ENCODE results near the gene TCF20. TPM values are rescaled to one million over a fixed set of nuclear protein-coding genes. Genes with fewer than 3 reads are reported as not detected.

TCF20 gene
- polyA plus RNA-seq, 3 donors, result 0.67 to 11.1 (median 0.99) TPM

DNA sequence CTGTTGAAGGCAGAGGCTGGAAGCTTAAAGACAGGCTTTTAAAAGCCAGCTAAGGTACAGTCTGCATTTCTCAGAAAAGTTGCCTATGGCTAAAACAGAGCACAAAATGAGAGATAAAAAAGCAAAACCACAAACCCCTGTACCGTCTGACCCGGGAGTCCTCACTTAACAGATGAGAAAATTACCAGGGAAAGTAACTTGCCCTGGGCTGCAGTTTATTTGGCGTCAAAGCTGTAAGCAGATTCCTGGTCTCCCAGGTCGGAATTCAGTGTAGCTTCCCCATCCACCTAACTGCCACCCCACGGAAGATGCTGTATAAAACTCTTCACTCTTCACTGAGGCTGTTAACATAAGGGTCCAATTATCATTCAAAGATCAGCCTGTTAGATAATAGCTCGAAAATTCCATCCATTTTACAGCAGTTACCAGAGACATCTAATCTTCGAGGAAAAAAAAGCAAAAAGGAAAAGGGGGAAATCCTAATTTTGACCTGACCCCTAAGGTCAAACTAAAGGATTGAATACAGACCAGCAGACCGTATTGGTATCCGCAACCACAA is 1.5 kb downstream of the TCF20 start:
- Mint-ChIP-seq H3K36me3 (peaks cover 5 to 6% of the 10 kb centered on the region in 2 donors), H3K9me3 (no peaks in the 10 kb centered on the region), H3K27me3 (ENCODE audit: low read depth in 3 of 3) (peaks cover 2 to 6% (median 4%) of the 10 kb centered on the region in 3 donors), H3K27ac (peak overlapping the region in 3 of 7 donors; percentile 28 to 75 (median 48)), H3K4me1 (peaks cover 34% of the 10 kb centered on the region), H3K4me3 (peak overlapping the region; percentile 77 to 94)
- no peaks in the 10 kb centered on the region for H3K36me3 ChIP-seq (replicated peaks in 1 of 2; ENCODE audit: control insufficient read depth in 1 of 2, insufficient read depth in 2 of 2, low read length in 2 of 2)
- 18% methylated on average over 8 of the region's 9 CpGs for WGBS (ENCODE audit: insufficient coverage)
- TF ChIP-seq, protein P1, sequence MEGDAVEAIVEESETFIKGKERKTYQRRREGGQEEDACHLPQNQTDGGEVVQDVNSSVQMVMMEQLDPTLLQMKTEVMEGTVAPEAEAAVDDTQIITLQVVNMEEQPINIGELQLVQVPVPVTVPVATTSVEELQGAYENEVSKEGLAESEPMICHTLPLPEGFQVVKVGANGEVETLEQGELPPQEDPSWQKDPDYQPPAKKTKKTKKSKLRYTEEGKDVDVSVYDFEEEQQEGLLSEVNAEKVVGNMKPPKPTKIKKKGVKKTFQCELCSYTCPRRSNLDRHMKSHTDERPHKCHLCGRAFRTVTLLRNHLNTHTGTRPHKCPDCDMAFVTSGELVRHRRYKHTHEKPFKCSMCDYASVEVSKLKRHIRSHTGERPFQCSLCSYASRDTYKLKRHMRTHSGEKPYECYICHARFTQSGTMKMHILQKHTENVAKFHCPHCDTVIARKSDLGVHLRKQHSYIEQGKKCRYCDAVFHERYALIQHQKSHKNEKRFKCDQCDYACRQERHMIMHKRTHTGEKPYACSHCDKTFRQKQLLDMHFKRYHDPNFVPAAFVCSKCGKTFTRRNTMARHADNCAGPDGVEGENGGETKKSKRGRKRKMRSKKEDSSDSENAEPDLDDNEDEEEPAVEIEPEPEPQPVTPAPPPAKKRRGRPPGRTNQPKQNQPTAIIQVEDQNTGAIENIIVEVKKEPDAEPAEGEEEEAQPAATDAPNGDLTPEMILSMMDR (IDR thresholded peaks at IDR 0.05), result no peak
- peaks cover 20 to 34% of the 10 kb centered on the region in 2 donors for H3K4me1 ChIP-seq (ENCODE audit: control insufficient read depth in 1 of 2, insufficient read depth in 2 of 2, low read length in 2 of 2)
- H3K79me2 ChIP-seq (ENCODE audit: insufficient read depth, low read length), result peaks cover 60% of the 10 kb centered on the region
- peak overlapping the region; percentile 91 for H3K9ac ChIP-seq (ENCODE audit: insufficient read depth, low read length, poor library complexity, severe bottlenecking)
- no peak for DNase-seq
- no peaks in the 10 kb centered on the region for H3K9me3 ChIP-seq (replicated peaks in 1 of 2; ENCODE audit: control insufficient read depth in 1 of 2, insufficient read depth in 1 of 2, low read length in 2 of 2)
- H3K27ac ChIP-seq (ENCODE audit: low read depth in 1 of 2, low read length in 2 of 2), result peak overlapping the region in 1 of 2 donors; percentile 84
- peaks cover 62% of the 10 kb centered on the region for H4K20me1 ChIP-seq (ENCODE audit: insufficient read depth, low read length)
- peak overlapping the region; percentile 82 for H2AFZ ChIP-seq (ENCODE audit: insufficient read depth, low read depth, low read length, poor library complexity, severe bottlenecking)
- H3K27me3 ChIP-seq (ENCODE audit: control insufficient read depth in 2 of 2, insufficient read depth in 2 of 2, low read length in 2 of 2), result no peaks in the 10 kb centered on the region
- intact Hi-C loops (cut with micrococcal nuclease), result no loop called here
- H3K4me3 ChIP-seq (replicated peaks in 1 of 3; ENCODE audit: low read depth in 2 of 3, low read length in 3 of 3), result peak overlapping the region; percentile 79 to 95 (median 94)
- H3K4me2 ChIP-seq (replicated peaks; ENCODE audit: extremely low read depth, low read length, poor library complexity, severe bottlenecking), result peak overlapping the region; percentile 96

DNA sequence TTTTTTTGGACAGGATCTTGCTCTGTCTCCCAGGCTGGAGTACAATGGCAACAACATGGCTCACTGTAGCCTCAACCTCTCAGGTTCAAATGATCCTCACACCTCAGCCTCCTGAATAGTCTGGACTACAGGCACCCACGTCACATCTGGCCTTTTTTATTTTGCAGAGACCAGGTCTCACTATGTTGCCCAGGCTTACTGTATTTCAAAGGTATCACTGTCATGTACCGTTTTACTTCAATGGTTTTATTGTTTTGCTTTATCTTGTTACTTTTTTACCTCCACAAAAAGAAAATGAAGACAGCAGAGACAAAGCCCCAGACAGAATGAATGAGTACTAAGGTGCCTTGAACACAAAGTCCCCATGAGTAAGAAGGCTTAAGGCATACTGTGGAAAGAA is 5.1 kb downstream of the TCF20 start:
- no peak for DNase-seq
- H3K9me3 Mint-ChIP-seq, result peaks cover 0 to 2% (median 0%) of the 10 kb centered on the region in 7 donors
- H3K4me3 Mint-ChIP-seq, result no peak overlapping the region
- Histone ChIP-seq H3K4me3 (replicated peaks in 1 of 3; ENCODE audit: low read depth in 2 of 3, low read length in 3 of 3) (no peak overlapping the region), H3K4me2 (replicated peaks; ENCODE audit: extremely low read depth, low read length, poor library complexity, severe bottlenecking) (no peak overlapping the region), H3K9me3 (replicated peaks in 1 of 2; ENCODE audit: control insufficient read depth in 1 of 2, insufficient read depth in 1 of 2, low read length in 2 of 2) (no peaks in the 10 kb centered on the region), H3K36me3 (replicated peaks in 1 of 2; ENCODE audit: control insufficient read depth in 1 of 2, insufficient read depth in 2 of 2, low read length in 2 of 2) (no peaks in the 10 kb centered on the region), H3K27ac (ENCODE audit: low read depth in 1 of 2, low read length in 2 of 2) (no peak overlapping the region), H4K20me1 (ENCODE audit: insufficient read depth, low read length) (peaks cover 98% of the 10 kb centered on the region), H3K27me3 (ENCODE audit: control insufficient read depth in 2 of 2, insufficient read depth in 2 of 2, low read length in 2 of 2) (no peaks in the 10 kb centered on the region), H3K4me1 (ENCODE audit: control insufficient read depth in 1 of 2, insufficient read depth in 2 of 2, low read length in 2 of 2) (peaks cover 12 to 26% of the 10 kb centered on the region in 2 donors), H2AFZ (ENCODE audit: insufficient read depth, low read depth, low read length, poor library complexity, severe bottlenecking) (no peak overlapping the region), H3K79me2 (ENCODE audit: insufficient read depth, low read length) (peaks cover 96% of the 10 kb centered on the region), H3K9ac (ENCODE audit: insufficient read depth, low read length, poor library complexity, severe bottlenecking) (no peak overlapping the region)
- H3K27ac Mint-ChIP-seq, result no peak overlapping the region
- H3K27me3 Mint-ChIP-seq (ENCODE audit: low read depth in 3 of 3), result peaks cover 0 to 5% (median 2%) of the 10 kb centered on the region in 3 donors
- TF ChIP-seq, protein P1 (IDR thresholded peaks at IDR 0.05), result no peak
- WGBS (ENCODE audit: insufficient coverage), result no CpG with 5 or more reads among the region's 2 CpGs
- peaks cover 43% of the 10 kb centered on the region for H3K4me1 Mint-ChIP-seq
- intact Hi-C loops (cut with micrococcal nuclease), result no loop called here
- peaks cover 5 to 11% of the 10 kb centered on the region in 2 donors for H3K36me3 Mint-ChIP-seq
